Neuronal stem cell (in vitro differentiated cells): Measurements from ENCODE around the gene HEXD.
A peak's percentile ranks its signal among the peaks of the same experiment; 100 is the strongest.

Experiments used
- DNase-seq: peaks from one replicate; pipeline ENCODE4 v3.0.0-alpha.2; 2013; ENCODE audit warnings: low spot score
- H2AFZ ChIP-seq: one replicate; pipeline ENCODE4 v1.6.1; 2013; ENCODE audit warnings: mild to moderate bottlenecking, low read length, inconsistent platforms
- H2AK5ac ChIP-seq: 2 replicates; pipeline ENCODE4 v1.6.1; 2013; ENCODE audit warnings: low read depth, mild to moderate bottlenecking, inconsistent platforms, low read length, moderate library complexity, mixed read lengths
- H2BK120ac ChIP-seq: 2 replicates; pipeline ENCODE4 v1.6.1; 2013; ENCODE audit warnings: low read depth, mild to moderate bottlenecking, inconsistent platforms, low read length, moderate library complexity, mixed read lengths
- H2BK12ac ChIP-seq: one replicate; pipeline ENCODE4 v1.6.1; 2013; ENCODE audit warnings: low read length, inconsistent platforms
- H2BK15ac ChIP-seq: 2 replicates; pipeline ENCODE4 v1.6.1; 2013; ENCODE audit warnings: mild to moderate bottlenecking, low read length, inconsistent platforms, mixed read lengths
- H2BK5ac ChIP-seq: one replicate; pipeline ENCODE4 v1.6.1; 2013; ENCODE audit warnings: inconsistent platforms, mild to moderate bottlenecking, low read length, moderate library complexity
- H3K14ac ChIP-seq: one replicate; pipeline ENCODE4 v1.6.1; 2013; ENCODE audit warnings: low read length, inconsistent platforms
- H3K18ac ChIP-seq: 2 replicates; pipeline ENCODE4 v1.6.1; 2013; ENCODE audit warnings: low read length, inconsistent platforms
- H3K23ac ChIP-seq: 2 replicates; pipeline ENCODE4 v1.6.1; 2013; ENCODE audit warnings: low read depth, mild to moderate bottlenecking, mixed read lengths, low read length, inconsistent platforms; ENCODE audit not compliant: poor library complexity
- H3K27ac ChIP-seq: replicated peaks from 3 replicates; pipeline ENCODE4 v1.5.1; 2013; ENCODE audit warnings: low read length, inconsistent platforms
- H3K27me3 ChIP-seq, 3 experiments: 2 replicates each; pipeline ENCODE4 v1.6.1; 2013; ENCODE audit warnings: low read length in 3 of 3, mild to moderate bottlenecking in 2 of 3, inconsistent platforms in 1 of 3, low read depth in 1 of 3, mixed read lengths in 1 of 3, moderate library complexity in 1 of 3; ENCODE audit not compliant: control insufficient read depth in 3 of 3, insufficient read depth in 3 of 3
- H3K36me3 ChIP-seq, 2 donors: replicated peaks in 1 of 2; 2 replicates each; pipeline ENCODE4 v1.6.1; 2013; ENCODE audit warnings: low read length in 2 of 2; ENCODE audit not compliant: control insufficient read depth in 2 of 2, insufficient read depth in 2 of 2
- H3K4ac ChIP-seq: 2 replicates; pipeline ENCODE4 v1.6.1; 2013; ENCODE audit warnings: inconsistent platforms, mild to moderate bottlenecking, low read length, moderate library complexity
- H3K4me1 ChIP-seq, 2 donors: 1 replicate in 1 of 2; 2 replicates in 1 of 2; pipeline ENCODE4 v1.6.1; 2013; ENCODE audit warnings: low read length in 2 of 2, low read depth in 1 of 2; ENCODE audit not compliant: control insufficient read depth in 2 of 2, insufficient read depth in 1 of 2
- H3K4me2 ChIP-seq: one replicate; pipeline ENCODE4 v1.6.1; 2013; ENCODE audit warnings: mild to moderate bottlenecking, low read length, inconsistent platforms; ENCODE audit not compliant: insufficient read depth, poor library complexity, severe bottlenecking
- H3K4me3 ChIP-seq, 2 donors: 2 replicates each; pipeline ENCODE4 v1.5.1; 2013; ENCODE audit warnings: low read length in 2 of 2, mild to moderate bottlenecking in 2 of 2, inconsistent platforms in 1 of 2, moderate library complexity in 1 of 2
- H3K79me1 ChIP-seq: one replicate; pipeline ENCODE4 v1.6.1; 2013; ENCODE audit warnings: low read depth, mild to moderate bottlenecking, inconsistent platforms, low read length, moderate library complexity
- H3K9ac ChIP-seq: one replicate; pipeline ENCODE4 v1.6.1; 2013; ENCODE audit warnings: mild to moderate bottlenecking, low read depth, low read length, inconsistent platforms; ENCODE audit not compliant: poor library complexity
- H3K9me3 ChIP-seq, 2 donors: replicated peaks in 1 of 2; 2 replicates each; pipeline versions ENCODE3 to v1.6.1; 2013; ENCODE audit warnings: low read length in 2 of 2, mild to moderate bottlenecking in 2 of 2, inconsistent platforms in 1 of 2, low read depth in 1 of 2, mixed read lengths in 1 of 2, moderate library complexity in 1 of 2; ENCODE audit not compliant: control insufficient read depth in 2 of 2, insufficient read depth in 1 of 2
- H4K8ac ChIP-seq: one replicate; pipeline ENCODE4 v1.6.1; 2013; ENCODE audit warnings: low read depth, mild to moderate bottlenecking, inconsistent platforms, low read length, moderate library complexity
- H4K91ac ChIP-seq: one replicate; pipeline ENCODE4 v1.6.1; 2013; ENCODE audit warnings: low read length, low read depth, mild to moderate bottlenecking, inconsistent platforms; ENCODE audit not compliant: poor library complexity
- WGBS, 2 donors: extraction: QIAGEN DNeasy Blood & Tissue Kit; methylation state at CpG; one replicate each; pipeline ENCODE4 v1.1.7; 2013; ENCODE audit warnings: missing lambda C conversion rate in 2 of 2, mixed read lengths in 1 of 2; ENCODE audit not compliant: insufficient read length in 2 of 2, insufficient replicate concordance in 1 of 2; ENCODE audit errors: extremely low coverage in 2 of 2; 5-methylcytosine and 5-hydroxymethylcytosine counted together

Gene HEXD

GRCh38 chr17:82394278-82394677 lies 23.9 kb upstream of the HEXD start:
- no peak overlapping the region for H2BK15ac ChIP-seq
- no peak overlapping the region for H4K91ac ChIP-seq
- no peaks in the 10 kb centered on the region for H3K9me3 ChIP-seq
- no peak overlapping the region for H4K8ac ChIP-seq
- H3K4me3 ChIP-seq = no peak overlapping the region
- no peak overlapping the region for H3K27ac ChIP-seq
- DNase-seq = no peak
- H2BK120ac ChIP-seq = no peak overlapping the region
- no peak overlapping the region for H3K14ac ChIP-seq
- H3K9ac ChIP-seq = no peak overlapping the region
- no CpG with 5 or more reads among the region's 12 CpGs for WGBS, 2 donors
- peak overlapping the region; percentile 85 for H3K23ac ChIP-seq
- H3K4me2 ChIP-seq = no peak overlapping the region
- no peak overlapping the region for H2AK5ac ChIP-seq
- H3K27me3 ChIP-seq = no peaks in the 10 kb centered on the region
- H2AFZ ChIP-seq = no peak overlapping the region
- no peak overlapping the region for H3K18ac ChIP-seq
- H3K4me1 ChIP-seq = no peaks in the 10 kb centered on the region
- H3K36me3 ChIP-seq = peaks cover 4 to 36% of the 10 kb centered on the region in 2 donors
- H2BK5ac ChIP-seq = no peak overlapping the region
- H2BK12ac ChIP-seq = no peak overlapping the region
- H3K79me1 ChIP-seq = peaks cover 4% of the 10 kb centered on the region
- H3K4ac ChIP-seq = no peak overlapping the region

GRCh38 chr17:82396601-82397435 lies 21.3 kb upstream of the HEXD start:
- Histone ChIP-seq H3K79me1 (peaks cover 7% of the 10 kb centered on the region), H2BK5ac (no peak overlapping the region), H2BK120ac (no peak overlapping the region), H4K8ac (no peak overlapping the region), H3K27ac (no peak overlapping the region), H3K9me3 (no peaks in the 10 kb centered on the region), H2AK5ac (no peak overlapping the region), H3K23ac (no peak overlapping the region), H3K36me3 (peaks cover 8 to 50% of the 10 kb centered on the region in 2 donors), H3K9ac (no peak overlapping the region), H3K4me3 (no peak overlapping the region), H4K91ac (no peak overlapping the region), H3K14ac (peak overlapping the region; percentile 82), H3K27me3 (no peaks in the 10 kb centered on the region), H3K4me1 (no peaks in the 10 kb centered on the region), H2BK15ac (no peak overlapping the region), H3K18ac (no peak overlapping the region), H3K4ac (no peak overlapping the region), H3K4me2 (no peak overlapping the region), H2AFZ (no peak overlapping the region), H2BK12ac (peak overlapping the region; percentile 84)
- WGBS, 2 donors = no CpG with 5 or more reads among the region's 19 CpGs
- DNase-seq = no peak

DNA sequence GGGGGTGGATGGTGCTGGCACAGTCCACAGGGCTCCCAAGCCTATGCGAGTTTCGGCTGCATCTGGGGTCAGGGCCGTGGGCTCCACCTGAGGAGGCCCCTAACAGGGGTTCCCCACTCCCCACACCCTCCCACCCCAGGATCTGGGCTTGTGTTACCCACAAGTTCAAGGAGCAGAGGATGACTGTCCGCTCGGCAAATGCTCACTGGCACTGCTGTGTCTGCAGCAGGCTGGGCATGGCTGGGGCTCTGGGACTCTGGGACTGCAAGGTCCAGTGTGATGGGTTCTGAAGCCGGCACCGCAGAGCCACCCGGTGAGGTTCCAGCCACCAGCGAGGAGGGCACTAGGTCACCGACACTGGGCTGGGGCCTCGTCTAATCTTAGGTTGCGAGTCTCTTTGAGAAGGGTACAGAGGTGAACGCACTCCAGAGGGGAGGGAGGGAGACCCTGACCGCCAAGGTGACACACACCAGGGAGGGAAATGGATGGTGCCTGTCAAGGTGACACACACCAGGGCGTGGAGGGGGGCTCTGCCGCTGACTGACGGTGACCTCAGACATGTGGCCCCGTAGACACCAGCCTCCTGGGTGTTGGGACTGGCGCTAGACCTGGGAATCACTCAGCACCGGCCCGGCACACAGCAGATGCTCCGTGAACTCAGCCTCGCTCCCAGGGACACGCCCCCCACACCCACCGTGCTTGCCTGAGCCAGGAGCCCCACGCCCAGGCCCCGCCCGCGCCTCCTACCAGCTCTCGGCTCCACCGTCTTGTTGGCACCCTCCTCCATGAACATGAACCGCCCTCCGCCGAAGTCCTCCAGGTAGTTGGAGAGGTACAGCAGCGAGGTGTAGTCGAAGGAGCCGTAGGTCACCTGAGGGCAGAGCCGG lies 20.5 kb upstream of the HEXD start:
- H2AK5ac ChIP-seq = no peak overlapping the region
- peaks cover 5 to 45% of the 10 kb centered on the region in 2 donors for H3K36me3 ChIP-seq
- no peak for DNase-seq
- H3K14ac ChIP-seq = no peak overlapping the region
- no peaks in the 10 kb centered on the region for H3K4me1 ChIP-seq
- H4K91ac ChIP-seq = no peak overlapping the region
- no peak overlapping the region for H3K4me2 ChIP-seq
- H4K8ac ChIP-seq = no peak overlapping the region
- no peaks in the 10 kb centered on the region for H3K27me3 ChIP-seq
- no peak overlapping the region for H3K27ac ChIP-seq
- no peak overlapping the region for H2AFZ ChIP-seq
- no peak overlapping the region for H2BK15ac ChIP-seq
- no peak overlapping the region for H3K9ac ChIP-seq
- H3K23ac ChIP-seq = peak overlapping the region; percentile 31
- H2BK120ac ChIP-seq = no peak overlapping the region
- H3K4ac ChIP-seq = no peak overlapping the region
- no peak overlapping the region for H2BK5ac ChIP-seq
- no peaks in the 10 kb centered on the region for H3K9me3 ChIP-seq
- H3K79me1 ChIP-seq = peaks cover 7% of the 10 kb centered on the region
- H2BK12ac ChIP-seq = no peak overlapping the region
- no CpG with 5 or more reads among the region's 38 CpGs for WGBS, 2 donors
- peak overlapping the region in 1 of 2 donors; percentile 37 for H3K4me3 ChIP-seq
- peak overlapping the region; percentile 13 for H3K18ac ChIP-seq

GRCh38 chr17:82399041-82399441 lies 19.1 kb upstream of the HEXD start:
- Histone ChIP-seq H3K9me3 (no peaks in the 10 kb centered on the region), H2BK5ac (no peak overlapping the region), H2BK120ac (no peak overlapping the region), H3K4me1 (no peaks in the 10 kb centered on the region), H2BK15ac (no peak overlapping the region), H4K91ac (no peak overlapping the region), H3K79me1 (peaks cover 8% of the 10 kb centered on the region), H2AFZ (no peak overlapping the region), H2AK5ac (no peak overlapping the region), H3K27me3 (no peaks in the 10 kb centered on the region), H3K4me3 (no peak overlapping the region), H3K27ac (no peak overlapping the region), H2BK12ac (no peak overlapping the region), H3K14ac (no peak overlapping the region), H3K36me3 (peaks cover 10 to 49% of the 10 kb centered on the region in 2 donors), H3K18ac (no peak overlapping the region), H3K4ac (no peak overlapping the region), H3K4me2 (no peak overlapping the region), H4K8ac (no peak overlapping the region), H3K9ac (no peak overlapping the region), H3K23ac (no peak overlapping the region)
- no CpG with 5 or more reads among the region's 13 CpGs for WGBS, 2 donors
- DNase-seq = no peak
